ENCODE measurements around the gene ARMC5.

- no peak for TF ChIP-seq CTCF (IDR thresholded peaks at IDR 0.05 in 4 of 5, conservative IDR thresholded peaks at IDR 0.05 in 1 of 5)
- no peak for TF ChIP-seq POLR2A (IDR thresholded peaks at IDR 0.05)
These were observed 5.5 kb downstream of the ARMC5 start for GRCh38 chr16:31464781-31465260.

Data from gastrocnemius medialis (tissue), 4 donors.